ENCODE measurements around the gene IRF5. TPM values are rescaled to one million over a fixed set of nuclear protein-coding genes. Genes with fewer than 3 reads are reported as not detected.
"Not testable (repeated sequence)": the region's sequence is repeated elsewhere in the genome, so short reads cannot be mapped to it uniquely, and the experiment has no call there.

IRF5 gene
- total RNA-seq, 1 experiment from 2014 or later = not detected

DNA sequence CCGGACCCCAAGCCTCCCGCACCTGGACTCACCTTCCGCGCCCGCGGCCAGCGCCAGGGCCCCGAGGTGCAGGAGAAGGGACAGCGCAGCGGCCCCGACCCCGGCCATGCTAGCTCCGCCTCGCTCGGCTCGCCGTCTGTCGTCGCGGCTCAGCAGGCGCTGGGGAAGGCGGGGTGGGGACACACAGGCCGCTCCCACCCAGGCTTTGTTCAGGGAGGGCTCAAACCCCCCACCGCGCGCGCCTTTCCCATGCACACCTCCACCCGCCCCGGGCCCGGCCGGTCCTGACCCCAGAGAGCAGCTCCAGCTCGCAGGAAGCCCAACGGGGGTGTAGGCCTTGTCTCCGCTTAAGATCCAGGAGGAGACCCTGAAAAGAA lies 27.2 kb upstream of the IRF5 start, which contains the start of gene KCP:
Gene KCP, minus strand, starts transcription at position 141 of the 377 bp plus-strand sequence. Its CDS starts 33 bp downstream, at position 108.
- Histone ChIP-seq H3K9me3 (ENCODE audit: low read depth, low read length, poor library complexity, severe bottlenecking) (no peaks in the 10 kb centered on the region), H3K4me3 (ENCODE audit: low read depth, low read length, poor library complexity, severe bottlenecking) (peak within 1 kb of the TSS; percentile 37), H3K36me3 (ENCODE audit: insufficient read depth, low read length, poor library complexity, severe bottlenecking) (no peaks in the 10 kb centered on the region), H3K27me3 (replicated peaks; ENCODE audit: insufficient read depth, low read depth, low read length, poor library complexity) (peaks cover 3% of the 10 kb centered on the region), H3K27ac (ENCODE audit: low read depth, low read length, poor library complexity, severe bottlenecking) (no peak within 1 kb of the TSS), H3K4me1 (ENCODE audit: insufficient read depth, low read length, poor library complexity, severe bottlenecking) (no peaks in the 10 kb centered on the region)
- no TSS peak for BruUV-seq (replicated peaks)
- TF ChIP-seq, protein P1, sequence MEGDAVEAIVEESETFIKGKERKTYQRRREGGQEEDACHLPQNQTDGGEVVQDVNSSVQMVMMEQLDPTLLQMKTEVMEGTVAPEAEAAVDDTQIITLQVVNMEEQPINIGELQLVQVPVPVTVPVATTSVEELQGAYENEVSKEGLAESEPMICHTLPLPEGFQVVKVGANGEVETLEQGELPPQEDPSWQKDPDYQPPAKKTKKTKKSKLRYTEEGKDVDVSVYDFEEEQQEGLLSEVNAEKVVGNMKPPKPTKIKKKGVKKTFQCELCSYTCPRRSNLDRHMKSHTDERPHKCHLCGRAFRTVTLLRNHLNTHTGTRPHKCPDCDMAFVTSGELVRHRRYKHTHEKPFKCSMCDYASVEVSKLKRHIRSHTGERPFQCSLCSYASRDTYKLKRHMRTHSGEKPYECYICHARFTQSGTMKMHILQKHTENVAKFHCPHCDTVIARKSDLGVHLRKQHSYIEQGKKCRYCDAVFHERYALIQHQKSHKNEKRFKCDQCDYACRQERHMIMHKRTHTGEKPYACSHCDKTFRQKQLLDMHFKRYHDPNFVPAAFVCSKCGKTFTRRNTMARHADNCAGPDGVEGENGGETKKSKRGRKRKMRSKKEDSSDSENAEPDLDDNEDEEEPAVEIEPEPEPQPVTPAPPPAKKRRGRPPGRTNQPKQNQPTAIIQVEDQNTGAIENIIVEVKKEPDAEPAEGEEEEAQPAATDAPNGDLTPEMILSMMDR (conservative IDR thresholded peaks at IDR 0.05; ENCODE audit: low read depth, low read length) = no peak
- no peak for TF ChIP-seq EZH2 (IDR thresholded peaks at IDR 0.05; ENCODE audit: borderline replicate concordance, low read depth, low read length, poor library complexity, severe bottlenecking)
- CTCF ChIA-PET = no interaction called here
- intact Hi-C loops (cut with micrococcal nuclease; ENCODE audit: unreplicated experiment) = no loop called here
- DNase-seq (ENCODE audit: low spot score) = no peak
- POLR2A ChIA-PET (ENCODE audit: low non-redundant PET) = interaction anchor here (0.5 kb wide), 1 partner anchor 249 kb away, joined by 3 read pairs; no protein-coding TSS in a partner anchor

DNA sequence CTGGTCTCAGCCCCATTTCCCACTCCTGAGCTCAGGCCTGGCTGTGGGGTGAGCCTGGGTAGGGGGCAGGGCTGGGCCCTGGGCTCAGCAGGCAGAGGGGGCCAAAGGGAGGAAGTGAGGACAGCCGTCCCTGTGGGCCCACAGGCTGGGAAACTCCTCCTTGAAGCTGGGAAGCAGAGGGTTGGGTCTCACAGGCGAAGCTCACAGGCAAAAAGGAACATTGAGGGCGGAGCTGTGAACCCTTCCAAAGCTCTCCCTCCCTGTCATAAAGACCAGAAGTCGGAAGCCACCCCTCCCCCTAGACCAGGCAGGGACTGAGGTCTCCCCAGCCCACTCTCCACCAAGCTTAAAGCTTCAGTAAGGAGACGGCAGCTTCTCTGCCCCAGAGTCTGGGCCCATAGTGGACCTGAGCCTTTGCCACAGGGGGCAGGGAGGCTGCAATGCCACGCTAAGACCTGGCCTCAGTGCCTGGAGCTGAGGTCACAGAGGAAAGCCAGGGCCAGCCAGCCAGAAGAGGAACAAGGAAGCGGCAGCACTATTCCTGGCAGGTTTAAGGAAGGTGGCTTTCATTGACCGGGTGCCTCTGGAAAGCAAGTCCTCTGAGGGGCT lies 26.2 kb upstream of the IRF5 start:
- Histone ChIP-seq H3K4me1 (ENCODE audit: insufficient read depth, low read length, poor library complexity, severe bottlenecking) (no peaks in the 10 kb centered on the region), H3K9me3 (ENCODE audit: low read depth, low read length, poor library complexity, severe bottlenecking) (no peaks in the 10 kb centered on the region), H3K27ac (ENCODE audit: low read depth, low read length, poor library complexity, severe bottlenecking) (no peak overlapping the region), H3K36me3 (ENCODE audit: insufficient read depth, low read length, poor library complexity, severe bottlenecking) (no peaks in the 10 kb centered on the region), H3K4me3 (ENCODE audit: low read depth, low read length, poor library complexity, severe bottlenecking) (no peak overlapping the region), H3K27me3 (replicated peaks; ENCODE audit: insufficient read depth, low read depth, low read length, poor library complexity) (peaks cover 3% of the 10 kb centered on the region)
- ChIA-PET CTCF (interaction anchor here (1.3 kb wide), 1 partner anchor 180 kb away, joined by 3 read pairs; no protein-coding TSS in a partner anchor), POLR2A (ENCODE audit: low non-redundant PET) (no interaction called here)
- BruUV-seq (replicated peaks) = no TSS peak
- intact Hi-C loops (cut with micrococcal nuclease; ENCODE audit: unreplicated experiment) = no loop called here
- no peak for DNase-seq (ENCODE audit: low spot score)
- TF ChIP-seq, protein P1 (conservative IDR thresholded peaks at IDR 0.05; ENCODE audit: low read depth, low read length) = no peak
- TF ChIP-seq EZH2 (IDR thresholded peaks at IDR 0.05; ENCODE audit: borderline replicate concordance, low read depth, low read length, poor library complexity, severe bottlenecking) = no peak

DNA sequence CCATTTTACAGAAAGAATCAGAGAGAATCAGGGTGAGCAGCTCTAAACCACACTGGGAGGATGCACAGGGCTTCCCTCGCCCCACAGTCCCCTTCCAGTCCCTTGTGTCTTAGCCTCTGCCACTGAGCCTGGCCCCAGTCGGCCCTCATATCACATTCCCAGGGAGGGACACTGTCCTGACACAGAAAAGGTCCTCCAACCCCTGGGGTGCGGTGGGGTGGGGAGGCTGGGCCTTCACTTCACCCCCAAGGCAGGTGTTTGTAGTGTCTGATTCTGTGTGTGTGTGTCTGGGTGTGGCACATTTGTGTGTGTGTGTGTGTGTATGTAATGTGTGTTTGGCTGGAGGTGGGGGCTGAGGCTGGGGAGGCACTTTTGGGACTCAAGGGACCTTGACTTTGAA lies 25.4 kb upstream of the IRF5 start:
- H3K9me3 ChIP-seq (ENCODE audit: low read depth, low read length, poor library complexity, severe bottlenecking) = no peaks in the 10 kb centered on the region
- H3K4me3 ChIP-seq (ENCODE audit: low read depth, low read length, poor library complexity, severe bottlenecking) = no peak overlapping the region
- no peaks in the 10 kb centered on the region for H3K36me3 ChIP-seq (ENCODE audit: insufficient read depth, low read length, poor library complexity, severe bottlenecking)
- no peak overlapping the region for H3K27ac ChIP-seq (ENCODE audit: low read depth, low read length, poor library complexity, severe bottlenecking)
- DNase-seq (ENCODE audit: low spot score) = no peak
- TF ChIP-seq, protein P1 (conservative IDR thresholded peaks at IDR 0.05; ENCODE audit: low read depth, low read length) = no peak
- no peak for TF ChIP-seq EZH2 (IDR thresholded peaks at IDR 0.05; ENCODE audit: borderline replicate concordance, low read depth, low read length, poor library complexity, severe bottlenecking)
- BruUV-seq (replicated peaks) = no TSS peak
- H3K4me1 ChIP-seq (ENCODE audit: insufficient read depth, low read length, poor library complexity, severe bottlenecking) = no peaks in the 10 kb centered on the region
- CTCF ChIA-PET = interaction anchor here (1.3 kb wide), 1 partner anchor 179 kb away, joined by 3 read pairs; no protein-coding TSS in a partner anchor
- peaks cover 3% of the 10 kb centered on the region for H3K27me3 ChIP-seq (replicated peaks; ENCODE audit: insufficient read depth, low read depth, low read length, poor library complexity)
- intact Hi-C loops (cut with micrococcal nuclease; ENCODE audit: unreplicated experiment) = no loop called here
- POLR2A ChIA-PET (ENCODE audit: low non-redundant PET) = no interaction called here

- H3K4me3 ChIP-seq (ENCODE audit: low read depth, low read length, poor library complexity, severe bottlenecking); POLR2A ChIA-PET (ENCODE audit: low non-redundant PET); CTCF ChIA-PET; H3K4me1 ChIP-seq (ENCODE audit: insufficient read depth, low read length, poor library complexity, severe bottlenecking); H3K27ac ChIP-seq (ENCODE audit: low read depth, low read length, poor library complexity, severe bottlenecking); H3K36me3 ChIP-seq (ENCODE audit: insufficient read depth, low read length, poor library complexity, severe bottlenecking); H3K9me3 ChIP-seq (ENCODE audit: low read depth, low read length, poor library complexity, severe bottlenecking); DNase-seq (ENCODE audit: low spot score); BruUV-seq (replicated peaks); intact Hi-C loops (cut with micrococcal nuclease; ENCODE audit: unreplicated experiment); H3K27me3 ChIP-seq (replicated peaks; ENCODE audit: insufficient read depth, low read depth, low read length, poor library complexity): not testable (repeated sequence)
Measured at GRCh38 chr7:128912709-128913495, 24.8 kb upstream of the IRF5 start.
